SH-SY5Y (cell line): Measurements from ENCODE around the gene TBXAS1.

Source experiments
- GATA2 ChIP-seq: IDR thresholded peaks from 2 replicates; pipeline ENCODE4 v1.6.1; 2011; ENCODE audit warnings: mild to moderate bottlenecking, low read depth, low read length
- GATA3 ChIP-seq: IDR thresholded peaks from 2 replicates; pipeline ENCODE4 v1.6.1; 2011; ENCODE audit warnings: low read depth, mild to moderate bottlenecking, low read length, moderate library complexity

GRCh38 chr7:140033036-140033435, 204.0 kb downstream of the TBXAS1 start:
- TF ChIP-seq GATA2, result no peak
- no peak for TF ChIP-seq GATA3
